HG03442 (cell line): Measurements from ENCODE around the gene SRSF3.
"Not testable (repeated sequence)": the region's sequence is repeated elsewhere in the genome, so short reads cannot be mapped to it uniquely, and the experiment has no call there.

Experiments used
- ATAC-seq: cut with Tn5 transposase; IDR thresholded peaks from one replicate; pipeline ENCODE4 v1.9.1; 2021; ENCODE audit warnings: mild to moderate bottlenecking, moderate library complexity; ENCODE audit not compliant: unreplicated experiment

Gene SRSF3

DNA sequence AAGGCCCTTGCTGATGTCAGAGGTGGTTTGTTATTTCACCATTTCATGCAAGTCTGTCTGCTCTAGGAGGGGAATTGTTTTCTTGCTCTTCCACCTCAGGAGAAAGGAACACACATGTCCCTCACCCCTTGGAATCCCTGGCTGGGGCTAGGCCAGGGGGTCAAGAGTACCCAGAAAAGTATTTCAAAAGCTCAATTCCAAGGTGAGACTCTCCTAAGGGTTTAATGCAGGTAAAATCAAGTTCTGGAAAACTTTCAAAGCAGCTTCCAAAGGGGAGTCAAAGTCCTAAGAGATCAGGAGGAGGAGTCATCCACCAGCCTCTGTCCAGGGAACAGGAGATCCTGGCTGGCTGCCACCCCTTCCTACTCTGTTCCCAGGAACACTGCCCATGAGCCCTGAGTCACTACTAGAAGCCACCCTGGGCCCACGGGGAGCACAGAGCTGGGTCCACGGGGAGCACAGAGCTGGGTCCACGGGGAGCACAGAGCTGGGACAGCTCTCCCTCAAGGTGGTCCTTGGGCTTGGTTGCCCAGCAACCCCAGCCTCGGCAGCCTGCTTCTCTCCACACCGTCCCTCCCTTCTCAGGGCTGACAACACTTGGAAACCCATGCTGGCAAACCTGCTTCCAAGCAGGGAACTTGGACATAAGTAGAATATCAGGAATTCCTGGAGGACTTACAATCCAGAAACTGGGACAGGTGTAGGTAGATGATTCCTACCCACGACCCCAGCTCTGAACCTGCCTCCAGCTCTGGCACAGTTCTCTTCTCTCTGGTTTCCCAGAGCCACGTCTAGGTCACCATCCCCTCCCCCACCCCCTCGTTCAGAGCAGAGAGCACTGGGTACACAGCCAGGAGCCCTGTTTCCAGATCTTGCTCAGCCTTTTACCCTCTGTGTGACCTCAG is 49.0 kb downstream of the SRSF3 start:
- no peak for ATAC-seq

DNA sequence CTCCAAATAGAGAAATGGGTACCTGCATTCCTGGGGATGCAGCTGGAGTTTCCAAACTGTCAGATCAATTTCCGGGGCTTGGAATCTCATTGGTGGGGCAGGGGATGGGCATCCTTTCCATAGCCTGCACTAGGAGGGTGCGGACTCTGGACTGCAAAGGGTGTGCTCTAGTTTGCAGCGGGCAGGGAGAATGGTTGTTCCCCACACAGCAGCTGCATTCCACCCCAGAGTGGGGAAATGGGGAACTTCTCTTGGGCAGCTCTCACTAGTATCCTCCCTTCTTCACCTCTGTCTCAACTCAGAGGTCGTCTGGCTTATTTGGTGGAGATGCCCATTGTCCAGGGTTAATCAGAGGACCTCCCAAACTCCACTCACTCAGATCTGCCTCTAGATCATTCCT is 49.8 kb downstream of the SRSF3 start:
- no peak for ATAC-seq

DNA sequence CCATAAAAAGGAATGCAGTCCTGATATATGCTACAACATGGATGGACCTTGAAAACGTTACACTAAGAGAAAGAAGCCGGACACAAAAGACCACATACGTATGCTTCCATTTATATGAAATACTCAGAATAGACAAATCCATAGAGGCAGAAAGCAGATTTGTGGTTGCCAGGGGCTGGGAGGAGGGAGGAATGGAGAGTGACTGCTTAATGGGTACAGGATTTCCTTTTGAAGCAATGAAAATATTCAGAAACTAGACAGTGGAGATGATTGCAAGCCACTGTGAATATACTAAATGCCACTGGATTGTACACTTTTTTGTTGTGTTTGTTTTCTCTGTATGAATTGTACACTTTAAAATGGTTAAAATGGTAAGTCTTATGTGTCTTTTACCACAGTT is 54.9 kb downstream of the SRSF3 start:
- no peak for ATAC-seq

DNA sequence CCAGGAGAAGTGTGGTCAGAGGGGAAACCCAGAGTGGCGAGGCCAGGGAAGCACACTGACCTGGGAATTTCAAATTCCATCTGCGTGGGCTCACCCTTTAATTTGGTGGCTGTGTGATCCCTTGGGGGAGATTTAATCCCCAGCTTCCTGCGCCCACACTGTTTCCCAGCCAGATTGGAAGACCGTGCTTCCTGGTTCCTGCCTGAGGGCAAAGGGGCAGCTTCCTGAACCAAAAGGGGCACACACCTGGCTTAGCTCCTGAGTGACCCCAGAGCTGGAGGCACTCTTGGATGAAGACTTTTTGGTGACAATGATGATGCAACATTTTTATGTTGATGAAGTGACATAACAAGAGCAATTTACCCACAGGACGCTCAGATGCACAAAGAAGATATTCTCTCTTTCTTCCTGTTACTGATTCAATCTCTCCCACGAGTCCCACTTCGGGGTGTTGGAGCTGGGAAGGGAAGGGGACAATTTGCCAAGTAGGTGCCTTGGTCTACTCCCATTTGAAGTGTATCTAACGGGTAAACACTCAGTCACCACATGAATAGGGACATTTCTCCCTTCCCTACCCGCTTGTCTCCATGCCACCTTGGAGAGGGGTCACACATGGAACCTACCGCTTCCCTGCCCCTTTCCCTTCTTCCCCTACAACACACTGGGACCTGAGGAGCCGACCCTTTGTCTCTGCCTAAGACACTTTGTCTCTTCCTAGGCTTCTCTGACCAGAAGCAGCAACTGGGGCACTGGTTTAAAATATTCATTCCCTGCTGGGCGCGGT is 55.7 kb downstream of the SRSF3 start:
- no peak for ATAC-seq

DNA sequence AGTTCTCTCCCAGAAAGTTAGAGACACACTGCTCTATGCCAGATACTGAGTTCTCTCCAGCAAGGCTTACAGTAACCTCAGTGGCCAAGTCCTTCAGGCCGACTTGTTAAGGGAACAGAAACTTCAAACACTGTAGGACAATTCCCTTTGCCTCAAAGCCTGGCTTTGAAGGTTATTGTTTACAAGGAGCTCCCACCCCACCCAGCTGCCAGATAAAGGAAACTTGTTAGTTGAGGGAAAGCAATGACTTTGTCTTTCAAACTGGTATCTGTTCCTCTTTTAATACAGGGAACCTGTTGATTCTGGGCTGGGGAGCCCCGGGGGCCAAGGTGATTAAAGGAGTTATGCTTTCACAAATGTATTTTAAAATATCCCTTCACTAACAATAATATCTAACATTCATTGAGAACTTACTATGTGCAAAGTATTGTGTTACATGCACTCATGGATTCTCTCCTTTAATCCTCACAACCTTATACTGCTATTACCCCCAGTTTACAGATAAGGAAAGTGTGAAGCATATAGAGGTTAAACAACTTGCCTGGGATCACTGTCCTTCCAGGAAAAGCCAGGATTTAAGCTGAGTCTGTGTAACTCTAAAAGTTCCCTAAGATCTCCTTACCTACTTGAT is 56.8 kb downstream of the SRSF3 start:
- ATAC-seq: peak; percentile 58

DNA sequence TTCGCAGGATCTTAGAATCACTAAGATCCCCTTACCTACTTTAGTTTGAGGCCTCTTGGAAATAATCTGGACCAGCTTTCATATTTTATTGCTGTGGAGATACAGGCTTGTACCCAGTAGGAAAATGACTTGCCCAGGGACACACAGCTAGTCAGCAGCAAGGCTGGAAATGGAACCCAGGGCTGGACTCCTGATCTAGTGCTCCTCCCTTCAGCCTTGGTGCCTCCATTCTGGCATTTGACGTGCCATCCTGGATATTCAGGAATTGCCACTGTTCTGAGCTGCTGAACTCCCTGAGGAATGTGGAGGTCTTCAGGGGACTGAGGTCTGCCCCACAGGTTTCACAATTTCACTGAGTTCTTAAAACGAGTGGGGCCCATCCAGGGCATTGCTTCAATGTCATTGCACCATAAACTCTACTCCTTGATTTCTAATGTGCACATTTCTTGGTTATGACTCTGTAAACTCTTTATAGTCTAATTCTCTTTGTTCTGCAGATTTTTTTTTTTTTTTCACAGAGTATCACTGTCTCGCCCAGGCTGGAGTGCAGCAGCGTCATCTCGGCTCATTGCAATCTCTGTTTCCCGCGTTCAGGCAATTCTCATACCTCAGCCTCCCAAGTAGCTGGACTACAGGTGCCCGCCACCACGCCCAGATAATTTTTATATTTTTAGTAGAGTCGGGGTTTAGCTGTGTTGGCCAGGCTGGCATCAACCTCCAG is 57.7 kb downstream of the SRSF3 start:
- no peak for ATAC-seq

DNA sequence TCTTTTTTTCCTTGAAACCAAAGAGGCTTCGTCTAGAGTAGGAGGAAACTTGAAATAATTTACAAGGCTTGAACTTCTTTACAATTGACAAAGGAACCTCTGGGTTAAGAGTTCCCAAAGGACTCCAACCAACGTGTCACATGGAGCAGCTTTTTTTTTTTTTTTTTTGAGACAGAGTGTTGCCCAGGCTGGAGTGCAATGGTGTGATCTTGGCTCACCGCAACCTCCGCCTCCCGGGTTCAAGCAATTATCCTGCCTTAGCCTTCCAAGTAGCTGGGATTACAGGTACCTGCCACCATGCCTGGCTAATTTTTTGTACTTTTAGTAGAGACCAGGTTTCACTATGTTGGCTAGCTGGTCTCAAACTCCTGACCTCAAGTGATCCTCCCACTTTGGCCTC is 60.3 kb downstream of the SRSF3 start:
- not testable (repeated sequence) for ATAC-seq
